Choroid plexus epithelial cell (primary cell): ENCODE measurements around the gene PLPP4.

ENCODE experiments used
- DNase-seq: peaks from one replicate; pipeline ENCODE4 v3.0.0-alpha.2; 2010; ENCODE audit warnings: low read depth
- H3K4me3 ChIP-seq: 2 replicates; pipeline ENCODE4 v1.5.1; 2011; ENCODE audit warnings: low read depth, mild to moderate bottlenecking, control low read depth, low read length, moderate library complexity
- TF ChIP-seq, protein P1 (sequence below): conservative IDR thresholded peaks from 2 replicates; pipeline ENCODE4 v1.5.1; 2011; ENCODE audit warnings: low read depth, mild to moderate bottlenecking, control low read depth, inconsistent platforms, low read length, moderate library complexity

The PLPP4 gene

DNA sequence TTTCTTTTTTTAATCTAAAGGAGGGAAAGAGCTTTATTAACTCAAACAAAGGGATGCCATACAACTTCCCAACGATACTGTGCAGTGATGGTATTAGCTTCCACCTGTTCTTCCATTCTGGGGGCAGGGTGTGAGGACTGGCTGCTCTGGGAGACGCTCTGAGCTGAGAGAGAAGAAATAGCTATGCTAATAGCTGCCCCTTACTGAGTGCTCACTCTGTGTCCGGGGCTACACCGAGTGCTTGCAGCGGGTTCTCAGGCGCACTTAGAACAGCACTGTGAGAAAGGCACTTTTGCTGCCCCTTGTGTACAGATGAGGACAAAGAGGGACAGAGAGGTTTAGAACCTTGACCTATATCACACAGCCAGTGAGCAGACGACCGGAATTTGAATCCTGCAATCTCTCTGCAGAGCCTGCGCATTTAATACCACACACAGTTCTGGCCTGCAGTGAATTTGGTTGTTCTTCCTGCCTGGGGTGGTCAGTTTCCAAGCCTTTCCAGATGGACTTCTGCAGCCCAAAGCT lies 142.2 kb downstream of the PLPP4 start:
- DNase-seq: no peak
- TF ChIP-seq, protein P1, sequence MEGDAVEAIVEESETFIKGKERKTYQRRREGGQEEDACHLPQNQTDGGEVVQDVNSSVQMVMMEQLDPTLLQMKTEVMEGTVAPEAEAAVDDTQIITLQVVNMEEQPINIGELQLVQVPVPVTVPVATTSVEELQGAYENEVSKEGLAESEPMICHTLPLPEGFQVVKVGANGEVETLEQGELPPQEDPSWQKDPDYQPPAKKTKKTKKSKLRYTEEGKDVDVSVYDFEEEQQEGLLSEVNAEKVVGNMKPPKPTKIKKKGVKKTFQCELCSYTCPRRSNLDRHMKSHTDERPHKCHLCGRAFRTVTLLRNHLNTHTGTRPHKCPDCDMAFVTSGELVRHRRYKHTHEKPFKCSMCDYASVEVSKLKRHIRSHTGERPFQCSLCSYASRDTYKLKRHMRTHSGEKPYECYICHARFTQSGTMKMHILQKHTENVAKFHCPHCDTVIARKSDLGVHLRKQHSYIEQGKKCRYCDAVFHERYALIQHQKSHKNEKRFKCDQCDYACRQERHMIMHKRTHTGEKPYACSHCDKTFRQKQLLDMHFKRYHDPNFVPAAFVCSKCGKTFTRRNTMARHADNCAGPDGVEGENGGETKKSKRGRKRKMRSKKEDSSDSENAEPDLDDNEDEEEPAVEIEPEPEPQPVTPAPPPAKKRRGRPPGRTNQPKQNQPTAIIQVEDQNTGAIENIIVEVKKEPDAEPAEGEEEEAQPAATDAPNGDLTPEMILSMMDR: no peak
- no peak overlapping the region for H3K4me3 ChIP-seq

DNA sequence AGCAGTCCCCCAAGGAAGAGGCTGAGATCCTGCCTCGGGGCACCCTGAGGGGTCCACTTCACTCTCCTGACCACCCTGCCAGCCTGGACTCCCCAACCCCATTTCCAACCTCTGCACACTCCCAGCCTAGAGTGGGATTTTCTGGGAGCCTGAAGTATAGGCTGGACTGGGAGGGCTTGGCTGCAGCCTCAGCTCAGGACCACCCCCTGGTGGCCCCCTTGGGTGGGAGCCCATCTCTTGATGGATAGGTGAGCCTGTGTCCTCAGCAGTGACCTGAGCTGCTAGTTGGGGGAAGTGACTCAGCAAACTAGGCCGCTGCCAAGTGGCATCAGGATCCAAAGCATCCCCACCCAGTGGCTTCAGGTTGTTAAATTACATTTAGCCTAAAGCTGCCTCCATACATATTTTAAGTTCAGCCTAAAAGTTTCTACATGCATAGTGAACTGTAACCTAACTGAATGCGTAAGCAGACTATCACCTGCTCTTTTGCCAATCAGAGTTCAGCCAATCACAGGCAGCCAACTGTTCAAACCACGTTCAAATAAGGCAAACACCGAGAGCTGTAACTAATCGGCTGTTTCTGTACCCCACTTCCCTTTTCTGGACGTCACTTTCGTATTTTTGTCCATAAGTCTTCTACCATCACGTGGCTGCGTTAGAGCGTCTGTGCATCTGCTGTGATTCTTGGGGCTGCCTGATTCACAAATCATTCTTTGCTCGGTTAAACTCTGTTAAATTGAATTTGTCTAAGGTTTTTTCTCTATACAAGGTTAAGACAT lies 144.0 kb downstream of the PLPP4 start:
- peak; percentile 41 for DNase-seq
- TF ChIP-seq, protein P1: peak; percentile 72
- no peak overlapping the region for H3K4me3 ChIP-seq

DNA sequence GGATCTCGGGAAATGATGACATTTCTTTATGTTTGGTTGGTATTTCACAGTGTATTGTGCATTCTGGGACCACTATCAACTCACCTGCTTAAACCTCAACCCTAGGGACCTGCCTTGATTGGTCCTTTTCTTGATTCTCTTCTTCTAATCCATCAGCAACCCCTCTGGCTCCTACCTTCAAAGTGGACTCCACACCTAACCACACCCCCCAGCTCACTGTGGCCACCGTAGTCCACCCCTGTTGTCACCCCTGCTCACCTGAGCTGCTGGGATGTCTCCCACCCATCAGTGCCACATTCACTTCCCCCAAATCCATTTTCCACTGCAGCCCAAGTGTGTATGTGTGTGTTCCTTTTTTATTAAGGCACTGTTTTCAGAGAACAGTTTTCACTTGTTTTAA lies 145.0 kb downstream of the PLPP4 start:
- TF ChIP-seq, protein P1: no peak
- no peak for DNase-seq
- H3K4me3 ChIP-seq: no peak overlapping the region

DNA sequence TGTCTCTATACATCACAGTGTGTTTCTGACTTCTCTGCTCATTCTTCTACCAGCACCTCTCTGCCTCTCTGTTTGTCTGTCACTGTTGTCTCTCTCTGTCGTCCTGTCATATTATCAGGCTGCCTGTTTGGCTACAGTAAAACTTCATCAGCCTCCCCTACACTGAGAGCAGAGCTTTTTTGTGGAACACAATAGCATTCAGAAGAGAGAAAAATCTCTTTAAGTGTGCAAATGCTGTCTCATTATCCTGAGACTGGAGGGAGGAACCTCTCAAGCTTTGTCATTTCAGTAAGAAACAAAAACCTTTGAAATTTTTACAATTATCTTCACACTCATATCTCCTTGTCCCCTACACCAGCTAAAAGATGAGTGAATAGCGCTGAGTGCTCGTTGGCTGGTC lies 148.4 kb downstream of the PLPP4 start:
- no peak overlapping the region for H3K4me3 ChIP-seq
- TF ChIP-seq, protein P1: no peak
- no peak for DNase-seq

DNA sequence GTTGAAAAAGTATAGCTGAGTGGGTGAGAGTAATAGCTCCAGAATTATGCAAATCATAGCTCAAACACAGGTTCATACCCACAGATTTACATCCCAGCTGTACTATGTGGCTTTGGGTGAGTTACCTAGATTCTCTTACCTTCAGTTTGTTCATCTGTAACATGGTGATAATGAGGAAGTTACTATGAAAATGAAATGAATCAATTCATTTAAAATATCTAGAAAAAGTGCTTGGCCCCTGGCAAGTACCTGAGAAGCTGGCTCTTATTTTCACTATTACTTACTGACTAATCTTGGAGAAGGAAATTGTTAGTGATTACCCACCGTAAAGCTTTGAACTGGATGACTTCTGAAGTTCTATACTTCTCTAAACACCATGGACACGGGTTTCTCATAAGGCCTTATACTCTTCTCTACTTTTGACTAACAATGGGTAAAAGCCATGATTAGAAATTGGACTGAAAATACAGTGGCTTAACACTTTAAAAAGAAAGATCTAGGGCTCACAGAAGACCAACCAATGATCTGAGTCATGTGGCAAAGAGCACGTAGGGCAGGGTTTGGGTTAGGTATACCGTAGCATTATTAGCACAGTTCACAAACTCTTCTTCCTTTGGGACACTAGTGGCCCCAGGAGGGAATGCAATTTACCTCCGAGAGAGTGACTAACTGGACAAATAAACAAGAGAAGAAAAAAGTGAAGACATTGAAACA lies 149.2 kb downstream of the PLPP4 start:
- TF ChIP-seq, protein P1: no peak
- DNase-seq: peak; percentile 8
- H3K4me3 ChIP-seq: no peak overlapping the region

DNA sequence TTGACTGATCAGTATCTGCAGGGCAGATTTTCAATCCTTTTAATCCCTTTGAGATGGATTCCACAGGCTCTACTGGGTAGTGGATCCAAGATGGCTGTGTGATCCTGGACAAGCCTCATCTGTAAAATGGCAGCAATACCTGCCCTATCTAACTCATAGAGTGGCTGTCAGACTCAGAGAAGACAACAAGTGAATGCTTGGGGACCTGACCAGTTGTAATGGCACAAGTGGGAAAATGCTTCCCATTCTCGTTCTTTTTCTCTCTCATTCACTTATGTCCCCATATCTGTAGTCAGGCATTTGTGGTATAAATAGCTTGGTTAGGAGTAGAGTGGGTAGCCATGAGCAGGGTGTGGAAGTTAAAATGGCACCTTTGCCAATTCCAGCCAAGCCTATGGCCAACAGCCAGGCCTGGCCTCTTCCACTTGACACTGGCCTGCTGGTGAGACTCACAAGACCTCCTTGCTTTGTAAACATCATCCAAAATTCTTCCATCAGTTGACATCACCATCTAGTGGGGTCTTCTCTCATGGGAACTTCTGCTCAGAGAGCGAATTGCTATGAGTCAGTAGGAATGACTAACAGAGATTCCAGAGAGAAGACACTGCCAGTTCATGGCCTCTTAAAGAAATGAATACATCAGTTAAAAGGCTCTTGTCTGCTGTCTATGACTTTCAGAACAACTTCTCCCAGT lies 150.1 kb downstream of the PLPP4 start:
- peak; percentile 92 for DNase-seq
- TF ChIP-seq, protein P1: peak; percentile 10
- H3K4me3 ChIP-seq: no peak overlapping the region
